EL (cell line): Measurements from ENCODE around the gene CAPN7.

Source experiments
- DNase-seq: peaks from one replicate; pipeline ENCODE4 v3.0.0-alpha.2; 2016

Gene CAPN7

DNA sequence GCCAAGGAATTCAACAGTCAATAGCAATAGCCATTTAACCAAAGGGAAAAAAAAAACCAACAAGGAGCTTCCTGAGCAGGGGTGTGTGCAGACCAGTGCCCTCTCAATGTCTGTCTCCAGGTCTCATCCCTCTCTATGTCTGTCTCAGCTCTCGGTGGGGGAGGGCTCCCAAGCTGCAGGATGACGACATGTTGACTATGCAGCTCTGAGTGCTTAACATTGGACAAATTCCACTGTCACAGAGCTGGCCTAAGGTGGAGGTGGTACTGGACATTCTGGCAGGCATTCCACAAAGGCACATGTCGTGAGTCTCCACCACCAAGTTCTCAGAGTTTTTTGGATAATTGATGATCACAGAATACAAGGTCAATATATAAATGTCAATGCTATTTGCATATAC is 2.0 kb upstream of the CAPN7 start:
- DNase-seq: peak; percentile 48

DNA sequence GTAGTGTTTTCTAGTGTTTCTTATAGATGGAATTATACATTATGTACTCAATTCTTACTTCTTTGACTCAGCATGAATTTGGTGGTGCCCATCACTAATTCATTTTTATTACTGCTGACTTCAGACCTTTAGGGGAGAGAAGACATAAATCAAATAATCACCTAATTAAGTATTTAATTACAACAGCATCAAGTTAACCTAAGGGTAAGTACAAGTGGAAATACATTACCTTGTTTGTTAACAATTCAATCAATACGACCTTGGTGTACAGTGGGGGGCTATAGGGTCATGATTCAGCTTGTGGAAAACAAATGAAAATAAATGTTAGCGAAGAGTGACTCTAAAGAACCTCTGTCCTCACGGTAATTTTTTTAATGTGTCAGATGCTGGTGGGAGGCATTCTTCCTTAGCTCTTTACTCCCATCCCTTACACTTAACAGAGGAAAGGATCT is 538 bp upstream of the CAPN7 start:
- no peak for DNase-seq

DNA sequence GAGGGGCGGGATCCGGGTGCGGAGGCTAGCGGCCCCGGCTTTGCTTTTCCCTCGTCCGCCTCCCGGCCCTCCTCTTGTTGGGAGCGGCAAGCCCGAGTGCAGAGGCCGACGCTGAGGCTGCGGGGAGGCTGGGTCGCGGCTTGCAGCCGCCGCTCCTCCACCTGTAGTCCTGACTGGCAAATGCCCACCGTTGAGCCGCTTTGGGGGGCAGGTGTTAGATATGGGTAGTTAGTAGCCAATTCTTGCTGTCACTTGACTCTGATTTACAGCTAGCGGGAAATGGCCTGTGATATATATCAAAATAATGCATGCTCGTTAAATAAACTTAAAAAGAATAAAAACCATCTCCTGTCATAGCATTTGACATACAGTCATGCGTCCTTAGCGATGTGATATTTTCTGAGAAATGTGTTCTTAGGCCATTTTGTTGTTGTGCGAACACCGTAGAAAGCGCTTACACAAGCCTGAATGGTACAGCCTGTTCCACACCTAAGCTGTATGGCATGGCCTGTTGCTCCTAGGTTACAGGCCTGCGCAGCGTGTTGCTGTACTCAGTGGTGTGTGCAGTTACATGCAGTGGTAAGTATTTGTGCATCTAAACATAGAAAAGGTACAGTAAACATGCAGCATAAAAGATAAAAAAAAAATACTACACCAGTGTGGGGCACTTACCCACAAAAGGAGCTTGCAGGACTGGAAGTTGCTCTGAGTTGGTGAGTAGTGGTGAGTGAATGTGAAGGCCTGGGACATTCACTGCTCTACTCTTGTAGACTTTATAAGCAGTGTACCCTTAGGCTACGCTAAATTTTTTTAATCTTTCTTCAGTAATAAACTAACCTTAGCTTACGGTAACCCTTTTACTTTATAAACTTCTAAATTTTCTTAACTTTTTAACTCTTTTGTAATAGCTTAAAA is 873 bp downstream of the CAPN7 start:
- peak; percentile 56 for DNase-seq

DNA sequence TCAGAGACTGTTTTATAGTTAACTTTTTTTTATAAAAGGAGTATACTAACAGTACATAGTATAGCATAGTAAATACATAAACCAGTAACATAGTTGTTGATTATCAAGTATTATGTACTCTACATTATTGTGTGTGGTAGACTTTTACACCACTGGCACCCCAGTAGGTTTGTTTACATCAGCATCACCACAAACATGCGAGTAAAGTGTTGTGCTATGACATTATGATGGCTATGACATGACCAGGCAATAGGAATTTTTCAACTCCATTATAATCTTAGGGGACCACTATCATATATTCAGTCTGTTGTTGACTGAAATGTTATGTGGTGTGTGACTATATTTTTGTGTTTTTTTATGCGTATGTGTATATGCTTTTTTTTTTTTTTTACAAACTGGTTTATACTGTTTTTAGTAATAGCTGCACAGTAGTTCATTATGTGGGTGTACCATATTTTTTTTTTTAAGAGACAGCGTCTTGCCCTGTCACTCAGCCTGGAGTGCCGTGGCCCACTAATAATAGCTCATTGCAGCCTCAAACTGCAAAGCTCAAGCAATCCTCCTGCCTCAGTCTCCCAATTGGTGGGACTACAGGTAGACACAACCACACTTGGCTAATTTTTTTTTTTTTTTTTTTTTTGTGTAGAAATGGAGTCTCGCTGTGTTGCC is 1.9 kb downstream of the CAPN7 start:
- DNase-seq: peak; percentile 38

DNA sequence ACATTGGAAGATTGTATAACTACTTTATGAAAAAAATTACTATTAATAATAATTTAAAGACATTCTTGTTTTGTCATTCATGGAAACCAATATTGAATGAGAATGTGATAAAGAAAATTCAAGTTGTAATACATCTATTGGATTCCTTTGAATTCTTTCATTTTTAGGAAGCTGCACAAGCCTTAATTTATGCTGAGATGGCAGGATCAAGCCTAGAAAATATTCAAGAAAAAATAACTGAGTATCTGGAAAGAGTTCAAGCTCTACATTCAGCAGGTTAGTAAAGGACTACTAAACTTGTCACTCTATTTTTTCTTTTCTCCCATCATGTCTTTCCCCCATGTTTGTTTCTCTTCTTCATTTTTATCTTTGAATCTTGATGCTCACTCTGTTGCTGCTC is 5.9 kb downstream of the CAPN7 start:
- no peak for DNase-seq

DNA sequence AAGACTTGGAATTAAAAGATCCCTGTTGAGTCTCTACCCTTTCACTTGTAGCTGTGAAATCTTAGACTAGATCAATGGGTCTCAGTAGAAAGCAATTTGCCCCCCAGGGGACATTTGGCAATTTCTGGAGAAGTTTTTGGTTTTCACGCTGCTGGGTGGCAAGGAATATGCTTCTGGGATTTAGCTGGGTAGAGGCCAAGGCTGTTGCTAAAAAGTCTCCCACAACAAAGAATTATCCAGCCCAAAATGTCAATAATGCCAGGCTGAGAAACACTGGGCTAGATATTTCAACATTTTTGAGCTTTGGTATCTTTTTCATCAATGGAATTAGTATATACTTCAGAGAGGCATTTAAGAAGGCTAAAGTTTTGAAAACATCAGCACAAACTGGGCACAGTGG is 8.7 kb downstream of the CAPN7 start:
- DNase-seq: no peak

DNA sequence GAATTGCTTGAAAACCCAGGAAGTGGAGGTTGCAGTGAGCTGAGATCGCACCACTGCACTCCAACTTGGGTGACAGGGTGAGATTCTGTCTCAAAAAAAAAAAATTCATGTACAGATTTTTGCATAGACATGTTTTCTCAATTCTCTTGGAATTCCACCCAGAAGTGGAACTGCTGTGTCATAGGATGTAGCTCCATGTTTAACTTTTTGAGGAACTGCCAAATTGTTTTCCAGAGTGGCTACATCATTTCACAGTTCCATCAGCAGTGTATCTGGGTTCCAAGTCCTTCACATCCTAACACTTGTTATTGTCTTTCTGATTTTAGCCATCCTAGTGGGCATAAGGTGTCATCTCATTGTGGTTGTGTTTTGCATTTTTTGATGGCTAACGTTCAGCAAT is 9.9 kb downstream of the CAPN7 start:
- no peak for DNase-seq

DNA sequence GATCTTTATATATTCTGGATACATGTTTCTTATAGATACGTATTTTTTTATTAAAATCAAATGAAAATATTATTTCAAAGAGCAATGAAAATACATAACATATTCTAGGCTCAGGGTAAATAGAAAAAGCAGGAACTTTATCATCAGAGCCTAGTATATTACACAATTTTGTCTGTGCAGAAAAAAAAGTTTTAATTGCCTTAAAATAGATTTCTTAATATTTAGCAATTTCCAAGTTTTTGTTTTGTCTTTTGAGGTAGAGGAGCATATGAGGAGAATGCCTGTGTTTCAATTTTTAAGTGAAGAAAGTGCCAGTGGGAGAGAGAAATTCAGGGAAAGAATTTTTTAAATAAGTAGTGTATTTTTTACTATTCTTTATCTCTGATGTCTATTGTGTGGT is 10.5 kb downstream of the CAPN7 start:
- DNase-seq: no peak

DNA sequence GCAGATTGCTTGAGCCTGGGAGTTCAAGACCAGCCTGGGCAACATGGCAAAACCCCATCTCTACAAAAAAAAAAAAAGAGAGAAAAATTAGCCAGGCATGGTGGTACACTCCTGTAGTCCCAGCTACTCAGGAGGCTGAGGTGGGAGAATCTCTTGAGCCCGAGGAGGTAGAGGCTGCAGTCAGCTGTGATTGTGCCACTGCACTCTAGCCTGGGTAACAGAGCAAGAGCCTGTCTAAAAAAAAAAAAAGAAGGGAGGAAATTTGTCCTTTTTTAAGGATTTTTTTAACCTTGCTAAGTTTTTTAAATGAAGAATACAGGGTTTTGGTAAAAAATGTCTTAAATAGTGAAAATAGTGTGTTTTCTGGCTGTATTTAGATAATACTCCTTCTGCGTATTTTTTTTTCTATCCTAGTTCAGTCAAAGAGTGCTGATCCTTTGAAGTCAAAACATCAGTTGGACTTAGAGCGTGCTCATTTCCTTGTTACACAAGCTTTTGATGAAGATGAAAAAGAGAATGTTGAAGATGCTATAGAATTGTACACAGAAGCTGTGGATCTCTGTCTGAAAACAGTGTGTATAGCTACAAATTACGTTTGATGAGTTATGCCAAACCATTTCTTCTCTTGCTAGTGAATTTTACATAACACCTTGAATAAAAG is 11.1 kb downstream of the CAPN7 start:
- no peak for DNase-seq

DNA sequence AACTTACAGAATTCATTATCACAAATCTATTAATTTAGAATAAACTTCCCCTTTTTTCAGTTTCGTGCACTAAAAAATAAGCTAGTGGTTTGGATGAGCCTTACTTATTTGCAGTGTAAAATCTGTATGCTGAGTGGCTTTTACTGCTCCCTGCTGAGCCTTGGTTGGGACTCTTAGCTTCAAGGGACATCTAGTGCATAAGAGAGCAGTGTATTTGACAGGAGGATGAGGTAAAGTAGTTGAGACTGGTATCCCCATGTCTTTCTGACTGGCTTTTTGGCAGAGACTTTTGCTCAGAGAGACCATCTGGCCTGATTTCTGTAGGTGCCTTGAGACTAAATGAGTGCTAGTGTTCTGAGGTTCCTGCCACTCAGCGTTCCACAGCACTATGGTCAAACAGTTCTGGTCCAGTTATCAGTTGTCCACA is 11.8 kb downstream of the CAPN7 start:
- DNase-seq: no peak

DNA sequence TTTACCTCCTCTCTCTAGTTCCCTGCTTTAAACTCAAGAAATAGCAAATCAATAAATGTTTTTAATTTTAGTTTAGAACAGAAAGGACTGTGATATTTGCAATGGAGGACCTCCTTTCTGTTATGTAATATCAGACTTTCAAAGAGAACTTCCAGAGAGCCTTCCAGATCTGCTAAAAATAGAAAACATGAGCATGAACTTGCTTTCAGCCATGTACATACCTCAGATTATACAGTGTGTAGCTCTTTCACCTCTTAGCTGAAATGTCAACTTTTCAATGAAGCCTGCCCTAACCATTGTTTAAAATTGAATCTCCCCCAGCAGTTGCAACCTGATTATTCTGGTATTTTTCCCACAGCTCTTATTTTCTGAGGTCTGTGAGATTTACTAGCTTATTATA is 12.6 kb downstream of the CAPN7 start:
- no peak for DNase-seq

DNA sequence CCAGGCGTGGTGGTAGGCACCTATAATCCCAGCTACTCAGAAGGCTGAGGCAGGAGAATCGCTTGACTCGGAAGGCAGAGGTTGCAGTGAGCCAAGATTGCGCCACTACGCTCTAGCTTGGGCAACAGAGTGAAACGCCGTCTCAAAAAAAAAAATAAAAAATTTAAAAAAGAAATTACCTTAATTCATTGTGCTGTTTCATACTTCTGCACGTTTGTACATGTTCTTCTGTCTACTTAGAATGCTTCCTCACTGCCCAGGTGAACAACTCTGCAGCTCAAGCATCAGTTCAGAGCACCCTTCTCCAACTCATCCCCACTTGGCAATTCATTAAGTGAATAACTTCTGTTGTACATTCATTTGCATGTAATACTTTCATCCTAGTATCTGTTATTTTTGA is 14.0 kb downstream of the CAPN7 start:
- DNase-seq: no peak

DNA sequence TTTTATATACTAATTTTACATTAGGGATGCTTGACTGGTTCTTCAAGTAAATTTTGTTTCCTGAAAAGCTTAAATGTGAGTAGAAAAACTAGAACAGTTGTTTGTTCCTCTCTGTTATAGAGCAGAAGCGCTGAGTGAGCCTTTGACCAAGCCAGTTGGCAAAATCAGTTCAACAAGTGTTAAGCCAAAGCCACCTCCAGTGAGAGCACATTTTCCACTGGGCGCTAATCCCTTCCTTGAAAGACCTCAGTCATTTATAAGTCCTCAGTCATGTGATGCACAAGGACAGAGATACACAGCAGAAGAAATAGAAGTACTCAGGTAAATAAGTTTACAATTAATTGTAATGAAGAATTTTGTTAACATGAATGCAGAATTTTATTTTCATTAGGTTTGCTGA is 14.6 kb downstream of the CAPN7 start:
- DNase-seq: no peak

DNA sequence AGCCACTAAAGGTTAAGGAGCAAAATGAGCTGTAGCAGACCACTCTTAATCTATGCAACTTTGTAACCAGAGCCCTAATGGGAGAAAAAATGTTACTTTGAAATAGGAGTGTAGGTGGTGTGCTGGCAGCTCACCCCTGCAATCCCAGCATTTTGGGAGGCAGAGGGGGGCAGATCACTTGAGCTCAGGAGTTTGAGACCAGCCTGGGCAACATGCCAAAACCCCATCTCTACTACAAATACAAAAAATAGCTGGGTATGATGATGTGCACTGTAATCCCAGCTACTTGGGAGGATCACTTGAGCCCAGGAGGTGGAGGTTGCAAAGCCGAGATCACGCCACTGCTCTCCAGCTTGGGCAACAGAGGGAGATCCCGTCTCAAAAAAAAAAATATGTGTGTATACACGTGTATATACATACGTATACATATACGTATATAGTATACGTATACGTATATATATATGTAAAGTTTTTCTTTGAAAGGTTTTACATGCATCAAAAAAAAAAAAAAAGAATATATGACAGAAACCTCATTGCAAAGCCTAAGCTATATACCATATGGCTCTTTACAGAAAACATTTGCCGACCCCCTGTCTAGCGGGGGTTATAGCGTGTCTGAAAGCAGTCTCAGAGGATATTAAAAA is 15.7 kb downstream of the CAPN7 start:
- DNase-seq: no peak

DNA sequence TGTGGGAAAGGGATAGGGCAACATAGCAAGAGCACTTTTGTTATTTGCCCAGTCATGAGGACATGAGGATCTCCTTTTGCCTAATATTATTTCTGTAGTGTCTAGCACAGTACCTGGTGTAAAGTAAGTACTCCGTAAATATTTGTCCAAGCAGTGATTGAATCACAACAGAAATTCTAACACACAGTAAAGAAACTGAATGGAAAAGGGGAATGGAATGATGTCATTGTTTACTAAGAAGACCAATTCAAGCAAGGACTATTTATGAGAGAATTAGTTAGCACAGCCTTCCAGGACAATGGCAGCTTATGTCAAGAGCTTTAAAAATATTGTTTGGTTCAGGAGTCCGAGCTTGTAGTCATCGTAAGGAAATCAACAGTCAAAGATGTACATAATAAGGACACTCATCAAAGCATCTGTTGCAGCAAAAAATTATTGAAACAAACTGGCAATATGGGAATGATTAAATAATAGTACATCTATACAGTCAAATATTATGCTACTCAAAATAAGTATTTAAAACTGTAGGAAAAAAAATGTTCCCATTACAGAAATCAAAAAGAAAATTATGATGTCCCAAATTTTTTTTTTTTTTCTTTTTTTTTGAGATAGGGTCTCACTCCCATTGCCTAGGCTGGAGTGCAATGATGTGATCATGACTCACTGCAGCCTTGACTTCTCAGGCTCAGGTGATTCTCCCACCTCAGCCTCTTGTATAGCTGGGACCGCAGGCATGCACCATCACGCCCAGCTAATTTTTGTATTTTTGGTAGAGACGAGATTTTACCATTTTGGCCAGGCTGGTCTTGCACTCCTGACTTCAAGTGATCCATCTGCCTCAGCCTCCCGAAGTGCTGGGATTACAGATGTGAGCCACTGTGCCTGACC is 17.9 kb downstream of the CAPN7 start:
- no peak for DNase-seq

DNA sequence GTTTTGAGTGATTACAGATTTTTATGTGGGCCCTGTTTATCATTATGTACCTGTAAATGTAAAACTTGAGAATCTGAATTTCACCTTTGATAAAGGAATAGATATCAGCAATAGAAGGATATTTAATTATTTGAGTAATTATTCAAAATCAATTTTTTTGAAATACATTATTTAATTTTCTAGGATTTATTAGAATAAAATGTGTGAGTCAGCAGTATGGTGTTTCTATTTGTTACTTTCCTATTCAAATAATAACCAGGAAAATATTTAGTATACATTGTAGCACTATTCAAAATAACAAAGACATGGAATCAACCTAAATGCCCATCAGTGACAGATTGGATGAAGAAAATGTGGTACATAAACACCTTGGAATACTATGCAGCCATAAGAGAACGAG is 22.1 kb downstream of the CAPN7 start:
- DNase-seq: no peak

DNA sequence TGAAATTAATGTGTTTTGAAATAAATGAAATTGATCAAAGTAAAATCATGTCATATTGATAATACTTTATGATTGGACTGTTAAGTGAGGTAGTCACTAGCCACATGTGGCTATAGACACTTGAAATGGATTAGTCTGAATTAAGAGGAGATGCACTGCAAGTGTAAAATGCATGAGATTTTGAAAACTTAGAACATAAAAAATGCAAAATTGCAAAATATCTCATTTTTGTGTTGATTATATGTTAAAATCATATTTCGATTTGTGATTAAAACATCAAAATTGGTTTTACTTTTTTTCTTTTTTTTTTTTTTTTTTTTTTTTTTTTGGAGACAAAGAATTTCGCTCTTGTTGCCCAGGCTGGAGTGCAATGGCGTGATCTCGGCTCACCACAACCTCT is 23.2 kb downstream of the CAPN7 start:
- no peak for DNase-seq

DNA sequence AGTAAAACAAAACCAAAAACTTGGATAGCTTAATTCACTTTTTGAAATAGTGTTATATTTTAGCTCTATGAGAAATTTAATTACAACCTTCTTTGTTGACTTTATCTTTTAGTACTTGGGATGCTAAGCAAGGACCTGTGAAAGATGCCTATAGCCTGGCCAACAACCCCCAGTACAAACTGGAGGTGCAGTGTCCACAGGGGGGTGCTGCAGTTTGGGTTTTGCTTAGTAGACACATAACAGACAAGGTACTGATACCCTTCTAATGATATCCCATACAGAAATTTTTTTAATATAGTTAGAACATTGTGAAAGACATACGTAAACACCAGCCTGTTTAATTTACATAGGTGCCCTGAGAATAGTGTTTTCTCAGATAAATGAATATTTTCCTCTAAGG is 35.3 kb downstream of the CAPN7 start:
- DNase-seq: peak; percentile 20

DNA sequence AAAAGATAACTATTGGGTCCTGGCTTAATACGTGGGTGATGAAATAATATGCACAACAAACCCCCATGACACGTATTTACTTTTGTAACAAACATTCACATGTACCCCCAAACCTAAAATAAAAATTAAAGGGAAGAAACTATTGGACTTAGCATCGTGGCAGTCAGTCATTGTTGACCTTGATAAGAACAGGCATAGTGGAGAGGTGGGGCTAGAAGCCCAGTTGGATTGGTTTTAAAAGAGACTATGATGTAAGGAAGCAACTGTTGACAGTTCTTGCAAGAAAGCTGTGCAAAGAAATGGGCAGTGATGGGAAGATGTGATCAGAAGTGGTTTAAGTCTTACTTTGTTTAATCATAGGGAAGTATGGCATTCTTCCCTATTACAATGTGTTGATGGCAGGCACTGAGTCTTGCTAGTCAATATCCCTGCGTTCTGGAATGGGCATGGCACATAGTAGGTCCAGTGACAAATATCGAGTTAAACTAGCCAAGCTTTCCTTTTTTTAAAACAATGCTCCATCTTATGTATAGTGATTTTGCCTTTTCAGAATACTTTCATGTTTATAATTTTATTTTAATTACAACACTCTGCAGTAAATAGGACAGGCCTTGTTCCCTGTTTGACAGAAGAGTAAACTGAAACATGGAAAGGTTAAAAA is 37.9 kb downstream of the CAPN7 start:
- DNase-seq: no peak

DNA sequence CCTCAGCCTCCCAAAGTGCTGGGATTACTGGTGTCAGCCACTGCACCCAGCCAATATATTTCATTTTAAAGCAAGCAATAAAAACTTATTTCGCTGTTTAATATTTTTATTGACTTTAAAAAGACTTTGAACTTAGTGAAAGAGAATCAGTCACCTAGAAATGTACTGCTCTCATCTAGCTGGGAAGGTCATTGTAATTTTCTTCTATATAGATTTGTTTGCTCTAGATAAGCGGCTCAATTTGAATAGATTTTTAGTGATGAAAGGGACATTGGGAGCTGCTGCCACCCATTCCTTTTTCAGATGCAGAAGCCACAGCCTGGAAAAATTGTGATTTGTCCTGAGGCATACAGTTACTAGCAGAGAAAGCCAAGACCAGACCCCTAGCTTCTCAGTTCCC is 40.1 kb downstream of the CAPN7 start:
- DNase-seq: no peak

DNA sequence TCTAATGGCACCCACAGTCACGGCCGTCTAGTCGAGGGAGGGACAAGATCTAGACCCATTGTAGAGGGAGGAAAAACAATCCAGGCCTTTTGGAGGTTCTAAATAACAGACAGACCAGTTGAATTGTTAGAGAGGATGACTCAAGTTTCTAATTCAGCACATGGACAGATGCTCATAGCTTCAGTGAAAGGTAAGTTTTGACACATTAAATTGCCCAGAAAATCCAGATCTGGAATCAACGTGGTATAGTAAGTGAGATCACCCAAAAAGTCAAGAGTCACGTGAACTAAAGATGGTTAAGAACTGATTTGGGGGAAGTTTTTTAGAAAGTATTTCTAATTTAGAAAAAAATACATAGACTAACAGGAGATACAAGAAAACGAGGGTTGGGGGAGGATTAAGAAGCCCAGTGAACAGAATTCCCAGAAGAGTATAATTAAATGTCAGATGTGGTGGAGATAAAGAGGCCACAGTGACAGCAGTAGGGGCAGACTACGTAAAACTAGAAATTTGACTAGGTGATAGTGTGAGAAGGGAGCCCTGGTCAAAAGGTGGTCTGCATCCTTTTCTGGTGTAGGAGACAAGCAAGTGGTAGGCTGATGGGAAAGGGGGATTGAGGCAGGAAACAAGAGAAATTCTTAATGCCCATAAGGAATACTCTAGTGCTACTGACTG is 47.1 kb downstream of the CAPN7 start:
- DNase-seq: no peak
